Stomach smooth muscle (tissue), 2 donors: ENCODE results near the gene SHD.
A peak's percentile ranks its signal among the peaks of the same experiment; 100 is the strongest.

Source experiments
- H3K27ac ChIP-seq: one replicate; pipeline ENCODE4 v1.7.0; 2013; ENCODE audit warnings: mild to moderate bottlenecking, low read length, inconsistent platforms
- H3K27me3 ChIP-seq, 2 donors: one replicate each; pipeline ENCODE4 v1.7.0; 2013; ENCODE audit warnings: low read length in 2 of 2; ENCODE audit not compliant: insufficient read depth in 2 of 2, control insufficient read depth in 1 of 2
- H3K36me3 ChIP-seq, 2 donors: one replicate each; pipeline ENCODE4 v1.7.0; 2013; ENCODE audit warnings: low read length in 2 of 2; ENCODE audit not compliant: control insufficient read depth in 2 of 2, insufficient read depth in 2 of 2
- H3K4me1 ChIP-seq: one replicate; pipeline ENCODE4 v1.7.0; 2013; ENCODE audit warnings: low read length; ENCODE audit not compliant: control insufficient read depth, insufficient read depth
- H3K4me3 ChIP-seq, 2 donors: one replicate each; pipeline ENCODE4 v1.7.0; 2013; ENCODE audit warnings: low read length in 2 of 2
- H3K9ac ChIP-seq, 2 donors: one replicate each; pipeline ENCODE4 v1.7.0; 2013; ENCODE audit warnings: low read length in 2 of 2, mild to moderate bottlenecking in 1 of 2
- H3K9me3 ChIP-seq, 2 donors: one replicate each; pipeline ENCODE4 v1.7.0; 2013; ENCODE audit warnings: low read length in 2 of 2; ENCODE audit not compliant: control insufficient read depth in 2 of 2
- donor health status: healthy.
- donor health status: Pancreatic carcinoma.

Gene SHD

DNA sequence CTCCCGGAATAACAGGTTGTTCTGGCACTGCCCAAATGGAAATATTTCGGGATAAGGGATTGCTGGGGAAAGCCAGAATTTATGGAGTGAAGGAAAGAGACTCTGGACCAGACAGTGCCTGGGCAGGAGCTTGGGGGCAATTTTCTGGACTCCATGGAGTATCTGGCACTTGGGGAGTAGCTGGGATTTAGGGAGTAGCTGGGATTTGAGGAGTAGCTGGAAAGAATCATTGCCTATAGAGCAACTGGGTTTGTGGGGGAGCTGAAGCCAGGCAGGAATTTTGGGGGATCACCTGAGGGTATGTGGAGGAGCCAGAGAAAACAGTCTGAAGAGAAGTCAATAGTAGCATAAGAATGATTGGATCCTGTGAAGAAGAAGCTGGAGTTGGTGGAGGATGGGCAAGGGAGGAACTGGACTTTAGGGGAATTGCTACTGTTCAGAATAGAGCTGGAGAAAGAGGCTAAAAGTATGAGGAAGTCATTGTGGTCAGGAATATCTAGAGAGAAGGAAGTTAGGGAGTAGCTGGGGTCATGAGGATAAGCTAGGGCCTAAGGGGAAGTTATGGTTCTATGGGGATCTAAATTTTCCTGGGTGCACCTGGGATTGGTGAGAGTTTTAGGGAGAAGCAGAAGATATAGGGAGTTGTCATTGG is 40.1 kb downstream of the SHD start:
- H3K36me3 ChIP-seq: no peaks in the 10 kb centered on the region
- no peaks in the 10 kb centered on the region for H3K4me1 ChIP-seq
- peaks cover 0 to 3% of the 10 kb centered on the region in 2 donors for H3K27me3 ChIP-seq
- H3K4me3 ChIP-seq: no peak overlapping the region
- H3K27ac ChIP-seq: no peak overlapping the region
- H3K9ac ChIP-seq: no peak overlapping the region
- H3K9me3 ChIP-seq: no peaks in the 10 kb centered on the region

DNA sequence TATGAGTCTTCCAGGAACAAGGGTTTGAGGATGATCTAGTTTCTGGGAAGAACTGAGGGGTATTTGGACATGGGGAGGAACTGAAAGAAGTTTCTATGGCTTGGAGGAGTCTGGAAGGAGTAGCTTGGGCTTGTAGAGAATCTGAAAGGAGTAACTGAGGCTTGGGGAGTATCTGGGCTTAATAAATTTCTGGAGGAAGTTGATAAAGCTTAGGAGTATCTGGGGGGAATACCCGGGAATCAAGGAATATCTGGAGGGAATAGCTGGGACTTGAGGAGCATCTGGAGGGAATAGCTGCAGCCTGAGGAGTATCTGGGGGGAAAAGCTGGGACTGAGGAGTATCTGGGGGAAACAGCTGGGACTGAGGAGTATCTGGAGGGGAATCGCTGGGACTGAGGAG is 41.4 kb downstream of the SHD start:
- H3K27ac ChIP-seq: no peak overlapping the region
- H3K36me3 ChIP-seq: no peaks in the 10 kb centered on the region
- H3K27me3 ChIP-seq: peaks cover 0 to 3% of the 10 kb centered on the region in 2 donors
- no peak overlapping the region for H3K4me3 ChIP-seq
- no peaks in the 10 kb centered on the region for H3K4me1 ChIP-seq
- H3K9me3 ChIP-seq: no peaks in the 10 kb centered on the region
- H3K9ac ChIP-seq: no peak overlapping the region

DNA sequence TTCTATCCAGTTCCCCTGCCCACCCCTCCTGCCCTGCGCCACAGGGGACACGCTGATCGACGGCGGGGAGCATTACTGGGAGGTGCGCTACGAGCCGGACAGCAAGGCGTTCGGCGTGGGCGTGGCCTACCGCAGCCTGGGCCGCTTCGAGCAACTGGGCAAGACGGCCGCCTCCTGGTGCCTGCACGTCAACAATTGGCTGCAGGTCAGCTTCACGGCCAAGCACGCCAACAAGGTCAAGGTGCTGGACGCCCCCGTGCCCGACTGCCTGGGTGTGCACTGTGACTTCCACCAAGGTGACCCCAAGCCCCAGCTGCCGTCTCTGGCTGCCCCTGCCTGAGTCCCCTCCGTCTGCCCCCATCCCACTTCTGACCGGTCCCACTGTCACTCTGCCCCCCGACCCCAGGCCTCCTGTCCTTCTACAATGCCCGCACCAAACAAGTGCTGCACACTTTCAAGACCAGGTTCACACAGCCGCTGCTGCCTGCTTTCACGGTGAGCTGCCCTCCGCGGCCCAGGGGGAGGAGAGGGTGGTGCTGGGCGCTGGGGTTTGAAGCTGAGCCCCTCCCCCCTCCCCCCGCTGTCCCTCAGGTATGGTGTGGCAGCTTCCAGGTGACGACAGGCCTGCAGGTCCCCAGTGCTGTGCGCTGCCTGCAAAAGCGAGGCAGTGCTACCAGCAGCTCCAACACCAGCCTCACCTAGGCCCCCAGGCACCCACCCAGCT is 44.0 kb downstream of the SHD start:
- H3K27ac ChIP-seq: no peak overlapping the region
- no peak overlapping the region for H3K4me3 ChIP-seq
- no peak overlapping the region for H3K9ac ChIP-seq
- H3K36me3 ChIP-seq: no peaks in the 10 kb centered on the region
- peaks cover 0 to 18% of the 10 kb centered on the region in 2 donors for H3K27me3 ChIP-seq
- no peaks in the 10 kb centered on the region for H3K9me3 ChIP-seq
- H3K4me1 ChIP-seq: peaks cover 9% of the 10 kb centered on the region

DNA sequence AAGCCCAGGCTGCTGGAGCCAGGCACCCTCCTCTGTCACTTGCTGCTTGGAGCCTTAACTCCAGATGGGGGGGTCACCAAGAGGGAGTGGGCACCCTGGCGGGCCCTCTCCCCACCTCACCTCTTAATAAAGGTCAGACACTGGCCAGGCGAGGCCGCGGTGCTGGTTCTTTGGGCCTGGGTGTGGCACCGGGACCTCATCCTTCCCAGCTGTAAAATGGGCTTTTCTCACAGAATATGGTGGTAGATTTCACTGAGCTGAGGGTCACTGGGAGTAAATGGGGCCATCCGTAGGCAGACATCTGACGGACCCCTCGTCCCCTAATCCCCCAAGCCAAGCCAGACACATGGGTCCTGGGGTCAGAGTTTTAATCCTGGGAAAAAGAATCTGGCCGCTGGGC is 44.6 kb downstream of the SHD start:
- Histone ChIP-seq H3K4me3 (no peak overlapping the region), H3K9ac (no peak overlapping the region), H3K27ac (no peak overlapping the region), H3K27me3 (peaks cover 0 to 18% of the 10 kb centered on the region in 2 donors), H3K4me1 (peaks cover 11% of the 10 kb centered on the region), H3K36me3 (no peaks in the 10 kb centered on the region), H3K9me3 (no peaks in the 10 kb centered on the region)

DNA sequence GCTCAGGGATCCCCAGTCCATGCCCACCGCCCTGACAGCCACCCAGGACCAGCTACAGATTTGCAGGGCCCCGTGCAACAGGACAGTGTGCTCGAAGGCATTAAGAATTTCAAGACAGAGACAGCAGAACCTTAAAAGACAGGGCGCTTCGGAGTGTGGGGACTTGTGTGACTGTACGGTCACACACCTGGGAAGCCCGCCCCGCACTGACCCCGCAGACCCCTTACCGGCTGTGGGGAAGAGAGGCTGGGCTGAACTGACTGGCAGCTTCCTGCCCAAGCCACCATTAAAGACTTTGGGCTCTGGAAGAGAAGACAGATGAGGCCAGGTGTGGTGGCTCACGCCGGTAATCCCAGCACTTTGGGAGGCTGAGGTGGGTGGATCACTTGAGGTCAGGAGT is 45.2 kb downstream of the SHD start:
- H3K36me3 ChIP-seq: no peaks in the 10 kb centered on the region
- H3K9ac ChIP-seq: no peak overlapping the region
- H3K27me3 ChIP-seq: peaks cover 0 to 18% of the 10 kb centered on the region in 2 donors
- peaks cover 12% of the 10 kb centered on the region for H3K4me1 ChIP-seq
- H3K4me3 ChIP-seq: no peak overlapping the region
- H3K9me3 ChIP-seq: no peaks in the 10 kb centered on the region
- H3K27ac ChIP-seq: no peak overlapping the region

DNA sequence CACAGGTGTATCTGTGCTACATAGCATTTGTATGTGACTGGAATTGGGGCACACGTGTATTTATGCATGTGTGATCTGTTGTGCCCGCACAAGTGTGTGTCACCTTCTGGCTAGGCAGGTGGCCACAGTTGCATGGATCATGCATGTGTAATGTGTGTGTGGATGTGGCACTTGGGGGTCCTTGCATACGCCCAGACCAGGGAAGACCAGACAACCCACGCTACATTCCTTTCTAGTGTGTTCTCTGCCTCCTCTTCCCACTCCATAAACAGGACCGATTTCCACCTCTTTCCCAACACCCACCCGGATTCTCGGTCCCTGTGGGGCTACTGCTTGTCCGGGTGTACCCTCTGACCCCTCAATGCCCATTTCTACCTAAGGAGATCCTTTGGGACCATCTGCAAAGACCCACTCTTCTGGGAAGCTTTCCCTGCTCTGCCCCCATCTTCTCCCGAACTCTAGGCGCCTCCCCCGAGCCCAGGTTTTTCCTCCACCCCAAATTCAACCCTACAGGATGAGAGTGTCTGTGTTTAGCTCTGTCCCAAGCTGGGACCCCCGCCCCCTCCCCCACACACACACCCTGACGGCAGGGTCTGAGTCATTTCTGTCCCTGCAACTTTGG is 47.3 kb downstream of the SHD start:
- no peak overlapping the region for H3K27ac ChIP-seq
- H3K4me3 ChIP-seq: no peak overlapping the region
- no peak overlapping the region for H3K9ac ChIP-seq
- no peaks in the 10 kb centered on the region for H3K36me3 ChIP-seq
- peaks cover 12% of the 10 kb centered on the region for H3K4me1 ChIP-seq
- peaks cover 0 to 15% of the 10 kb centered on the region in 2 donors for H3K27me3 ChIP-seq
- H3K9me3 ChIP-seq: no peaks in the 10 kb centered on the region

DNA sequence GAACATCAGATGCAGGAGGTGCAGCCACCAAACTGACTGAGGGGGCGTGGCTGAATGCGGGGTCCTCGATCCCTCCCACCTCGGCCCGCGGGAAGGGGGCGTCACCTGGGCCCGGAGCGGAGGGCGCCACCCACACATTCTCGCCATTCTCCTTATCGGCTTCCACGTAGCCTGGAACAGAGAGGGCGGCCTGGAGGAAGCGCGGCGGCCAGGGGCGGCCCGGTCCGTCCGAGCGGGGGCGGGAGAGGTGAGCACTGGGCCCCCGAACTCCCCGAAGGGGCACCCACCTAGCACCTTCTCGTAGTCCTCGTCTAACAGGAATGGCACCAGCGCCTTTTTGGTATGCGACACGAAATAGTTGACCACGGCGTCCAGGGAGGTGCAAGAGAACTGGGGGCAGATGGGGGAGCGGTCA is 47.8 kb downstream of the SHD start:
- Histone ChIP-seq H3K36me3 (no peaks in the 10 kb centered on the region), H3K27ac (no peak overlapping the region), H3K9ac (no peak overlapping the region), H3K27me3 (peaks cover 0 to 15% of the 10 kb centered on the region in 2 donors), H3K4me3 (peak overlapping the region in 1 of 2 donors; percentile 54), H3K9me3 (no peaks in the 10 kb centered on the region), H3K4me1 (peaks cover 12% of the 10 kb centered on the region)

DNA sequence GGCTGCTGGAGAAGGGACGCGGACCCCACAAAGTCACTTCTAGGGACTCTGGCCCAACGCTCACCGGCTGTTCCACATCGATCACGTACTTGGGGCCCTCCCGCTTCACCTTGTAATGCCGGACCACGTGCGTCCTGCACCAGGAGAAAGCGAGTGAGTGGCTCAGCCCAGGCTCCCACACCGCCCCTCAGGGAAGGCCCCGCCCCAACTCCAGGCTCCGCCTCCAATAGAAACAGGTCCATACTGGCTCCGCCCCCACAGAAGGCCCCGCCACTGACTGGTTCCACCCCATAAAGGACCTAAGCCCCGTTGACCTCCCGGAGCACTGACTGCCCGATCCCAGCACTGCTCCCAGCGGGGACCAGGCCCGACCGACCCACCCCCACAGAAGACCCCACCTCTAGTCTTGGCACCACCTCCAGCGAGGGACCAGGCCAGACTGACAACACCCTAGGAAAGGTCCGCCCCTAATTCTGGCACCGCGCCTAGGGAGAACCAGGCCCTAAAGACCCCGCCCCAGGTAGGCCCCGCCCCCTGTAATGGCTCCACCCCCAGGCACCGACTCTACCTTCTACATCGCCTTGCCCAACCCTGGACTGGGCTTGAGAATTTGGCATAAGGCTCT is 48.3 kb downstream of the SHD start:
- H3K9ac ChIP-seq: no peak overlapping the region

DNA sequence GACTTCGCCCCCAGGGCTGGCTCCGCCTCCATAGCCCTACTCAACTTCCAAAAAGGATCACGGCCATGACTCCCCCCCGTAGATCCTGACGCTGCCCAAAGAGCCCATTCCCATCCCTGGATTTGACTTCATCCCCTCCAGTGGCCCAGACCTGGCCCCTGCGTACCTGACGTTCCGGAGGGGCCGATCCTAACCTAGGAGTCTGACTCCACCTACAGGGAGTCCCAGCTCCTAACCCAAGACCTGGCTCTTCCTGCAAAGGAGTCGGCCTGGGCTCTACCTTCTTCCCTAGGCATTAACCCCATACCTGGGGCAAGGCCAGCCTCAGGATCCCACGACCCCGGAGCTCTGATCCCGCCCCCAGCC is 48.8 kb downstream of the SHD start:
- Histone ChIP-seq H3K36me3 (no peaks in the 10 kb centered on the region), H3K4me1 (peaks cover 12% of the 10 kb centered on the region), H3K4me3 (peak overlapping the region; percentile 65 to 71), H3K9me3 (no peaks in the 10 kb centered on the region), H3K27me3 (peaks cover 0 to 15% of the 10 kb centered on the region in 2 donors), H3K27ac (no peak overlapping the region), H3K9ac (no peak overlapping the region)

More for the DNA sequence above, 48.3 kb downstream of the SHD start:
- Histone ChIP-seq H3K36me3 (no peaks in the 10 kb centered on the region), H3K27me3 (peaks cover 0 to 15% of the 10 kb centered on the region in 2 donors), H3K4me1 (peaks cover 12% of the 10 kb centered on the region), H3K4me3 (peak overlapping the region; percentile 54 to 71), H3K9me3 (no peaks in the 10 kb centered on the region), H3K27ac (no peak overlapping the region)

DNA sequence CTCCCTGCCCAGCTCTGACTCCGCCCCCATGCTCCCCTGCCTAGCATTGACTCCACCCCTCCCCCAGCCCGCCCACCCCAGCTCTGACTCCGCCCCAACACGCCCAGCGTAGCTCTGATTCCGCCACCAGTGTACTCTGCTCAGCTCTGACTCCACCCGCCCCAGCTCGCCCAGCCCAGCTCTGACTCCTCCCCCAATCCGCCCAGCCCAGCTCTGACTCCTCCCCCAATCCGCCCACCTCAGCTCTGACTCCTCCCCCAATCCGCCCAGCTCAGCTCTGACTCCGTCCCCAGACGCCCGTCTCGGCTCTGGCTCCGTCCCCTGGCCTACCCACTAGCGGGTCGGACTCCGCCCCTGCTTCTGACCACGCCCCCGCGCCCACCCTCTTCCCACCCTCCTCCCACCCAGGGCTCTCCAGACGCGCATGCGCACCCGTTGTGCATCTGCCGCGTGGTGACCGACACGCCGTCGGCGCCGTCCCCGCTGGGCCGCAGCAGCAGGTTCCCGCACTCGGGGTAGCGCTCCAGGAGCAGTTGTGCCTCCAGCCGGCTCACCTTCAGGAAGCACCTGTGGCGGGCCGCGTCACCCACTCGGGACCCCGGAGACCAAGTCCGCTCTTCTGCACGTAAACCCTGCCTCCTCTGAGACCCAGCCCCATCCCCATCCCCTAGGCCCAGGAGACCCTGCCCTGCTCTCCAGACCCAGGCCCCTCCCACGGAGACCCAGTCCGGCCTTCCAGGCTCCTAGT is 49.4 kb downstream of the SHD start:
- Histone ChIP-seq H3K4me1 (peaks cover 12% of the 10 kb centered on the region), H3K27ac (no peak overlapping the region), H3K27me3 (peaks cover 0 to 15% of the 10 kb centered on the region in 2 donors), H3K36me3 (no peaks in the 10 kb centered on the region), H3K9me3 (no peaks in the 10 kb centered on the region), H3K9ac (peak overlapping the region in 1 of 2 donors; percentile 33), H3K4me3 (peak overlapping the region; percentile 53 to 64)
